Left lung (tissue), 10 donors: ENCODE data around the gene MYG1. TPM values are rescaled to one million over a fixed set of nuclear protein-coding genes. Genes with fewer than 3 reads are reported as not detected.

Experiments used
- ATAC-seq: fragments of 200-7000 bp; cut with Tn5 transposase; one replicate; pipeline ENCODE4 v1.9.1; 2020; ENCODE audit warnings: moderate library complexity
- DNase-seq, 4 donors: peaks; one replicate each; pipeline ENCODE4 v3.0.0-alpha.2; 2013 to 2020
- H3K27ac ChIP-seq, 2 donors: fragments of 200-600 bp; sonication (generic) in 1 of 2; one replicate each; pipeline versions ENCODE4 v1.5.0 to v1.8.0; 2020 to 2021
- H3K27me3 ChIP-seq, 2 donors: fragments of 200-600 bp; sonication (generic) in 1 of 2; one replicate each; pipeline versions ENCODE4 v1.5.0 to v1.8.0; 2020 to 2021
- H3K36me3 ChIP-seq, 2 donors: fragments of 200-600 bp; sonication (generic) in 1 of 2; one replicate each; pipeline versions ENCODE4 v1.5.0 to v1.8.0; 2020 to 2021
- H3K4me1 ChIP-seq, 2 donors: fragments of 200-600 bp; one replicate each; pipeline ENCODE4 v1.8.0; 2021
- H3K4me3 ChIP-seq, 2 donors: fragments of 200-600 bp; sonication (generic) in 1 of 2; one replicate each; pipeline versions ENCODE4 v1.5.0 to v1.8.0; 2020 to 2021; ENCODE audit warnings: mild to moderate bottlenecking in 1 of 2
- H3K9me3 ChIP-seq, 2 donors: fragments of 200-600 bp; sonication (generic) in 1 of 2; one replicate each; pipeline versions ENCODE4 v1.5.0 to v1.8.0; 2020 to 2021
- intact Hi-C, 2 donors: fragments of 100-400 bp; cut with DNase I; formaldehyde crosslinking; loops; one replicate each; pipeline versions ENCODE4 v1.11.2 to v1.14.2; 2022
- polyA plus RNA-seq, 6 donors: library from polyadenylated mRNA; unstranded; fragments of 120-200 nt; gene quantifications; one replicate each; pipeline ENCODE4 v1.2.1, GENCODE V29; 2013; ENCODE audit not compliant: insufficient read length in 6 of 6
- total RNA-seq, 2 donors: library from RNA; stranded (reverse); fragmentation: NEBNext Ultra II Directional; extraction: Animal tissue kit (Norgen Biotek cat#: 25700); gene quantifications; one replicate each; pipeline ENCODE4 v1.2.1, GENCODE V29; 2021
- TF ChIP-seq, protein P1 (sequence below), 2 donors: fragments of 200-600 bp; sonication (generic) in 1 of 2; IDR thresholded peaks; one replicate each; pipeline versions ENCODE4 v1.5.0 to v1.8.0; 2021; ENCODE audit warnings: antibody characterized with exemption in 2 of 2
- donor health status: DM: no; HTN: yes; CAD: no.
- donor health status: DM: no; HTN: no; CAD: no.

Gene MYG1
- total and polyA plus RNA-seq, 8 donors: 27.7 to 51.0 (median 46.7) TPM

- no peaks in the 10 kb centered on the region for H3K27me3 ChIP-seq
- peak in 1 of 4 donors; percentile 55 for DNase-seq
- intact Hi-C loops: no loop called here
- peaks cover 0 to 23% of the 10 kb centered on the region in 2 donors for H3K36me3 ChIP-seq
- H3K9me3 ChIP-seq: no peaks in the 10 kb centered on the region
- TF ChIP-seq, protein P1, sequence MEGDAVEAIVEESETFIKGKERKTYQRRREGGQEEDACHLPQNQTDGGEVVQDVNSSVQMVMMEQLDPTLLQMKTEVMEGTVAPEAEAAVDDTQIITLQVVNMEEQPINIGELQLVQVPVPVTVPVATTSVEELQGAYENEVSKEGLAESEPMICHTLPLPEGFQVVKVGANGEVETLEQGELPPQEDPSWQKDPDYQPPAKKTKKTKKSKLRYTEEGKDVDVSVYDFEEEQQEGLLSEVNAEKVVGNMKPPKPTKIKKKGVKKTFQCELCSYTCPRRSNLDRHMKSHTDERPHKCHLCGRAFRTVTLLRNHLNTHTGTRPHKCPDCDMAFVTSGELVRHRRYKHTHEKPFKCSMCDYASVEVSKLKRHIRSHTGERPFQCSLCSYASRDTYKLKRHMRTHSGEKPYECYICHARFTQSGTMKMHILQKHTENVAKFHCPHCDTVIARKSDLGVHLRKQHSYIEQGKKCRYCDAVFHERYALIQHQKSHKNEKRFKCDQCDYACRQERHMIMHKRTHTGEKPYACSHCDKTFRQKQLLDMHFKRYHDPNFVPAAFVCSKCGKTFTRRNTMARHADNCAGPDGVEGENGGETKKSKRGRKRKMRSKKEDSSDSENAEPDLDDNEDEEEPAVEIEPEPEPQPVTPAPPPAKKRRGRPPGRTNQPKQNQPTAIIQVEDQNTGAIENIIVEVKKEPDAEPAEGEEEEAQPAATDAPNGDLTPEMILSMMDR (IDR thresholded peaks at IDR 0.05): no peak
- H3K4me1 ChIP-seq: peaks cover 16 to 41% of the 10 kb centered on the region in 2 donors
- peak overlapping the region in 1 of 2 donors; percentile 92 for H3K4me3 ChIP-seq
- H3K27ac ChIP-seq: no peak overlapping the region
- ATAC-seq: no peak
Observed at GRCh38 chr12:53253298-53253697, 46.2 kb upstream of the MYG1 start.

DNA sequence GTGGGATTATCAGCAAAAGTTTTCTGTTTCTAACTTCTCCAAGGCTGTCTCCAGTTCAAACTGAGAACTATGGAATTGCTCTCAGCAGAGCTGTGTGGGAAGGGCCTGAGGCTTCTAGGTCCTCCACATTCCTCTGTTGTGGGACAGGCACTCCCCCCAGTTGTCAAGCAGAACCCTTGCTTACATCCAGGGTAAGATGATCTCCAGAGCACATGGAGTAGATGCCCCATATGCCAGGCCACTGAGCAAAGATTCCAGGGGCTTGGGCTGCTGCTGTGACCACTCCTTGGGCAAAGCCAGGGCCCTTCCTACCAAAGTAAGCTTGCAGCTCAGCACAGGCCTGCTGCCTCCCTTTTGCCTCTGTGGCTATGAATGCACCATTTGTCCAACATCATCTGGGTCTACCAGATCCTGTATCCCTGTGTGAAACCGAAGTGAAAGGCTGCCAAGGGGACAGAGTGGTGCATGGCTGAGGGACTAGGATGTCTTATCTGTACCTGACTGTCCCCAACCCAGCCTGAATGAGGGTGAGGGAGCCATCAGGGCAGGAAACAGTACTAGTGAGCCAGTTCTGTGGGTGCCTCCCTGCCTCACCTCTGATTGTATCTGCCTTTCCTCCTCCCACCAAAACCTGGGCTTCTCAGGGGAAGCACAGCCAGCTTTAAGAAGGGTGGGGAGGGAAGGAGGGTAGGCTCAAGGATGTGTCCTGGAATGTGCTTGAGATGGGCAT is 44.5 kb upstream of the MYG1 start:
- Histone ChIP-seq H3K36me3 (peaks cover 0 to 23% of the 10 kb centered on the region in 2 donors), H3K9me3 (no peaks in the 10 kb centered on the region), H3K4me3 (no peak overlapping the region), H3K27me3 (no peaks in the 10 kb centered on the region), H3K27ac (no peak overlapping the region), H3K4me1 (peaks cover 16 to 48% of the 10 kb centered on the region in 2 donors)
- ATAC-seq: no peak
- TF ChIP-seq, protein P1 (IDR thresholded peaks at IDR 0.05): no peak
- peak in 1 of 4 donors; percentile 17 for DNase-seq
- intact Hi-C loops: no loop called here

DNA sequence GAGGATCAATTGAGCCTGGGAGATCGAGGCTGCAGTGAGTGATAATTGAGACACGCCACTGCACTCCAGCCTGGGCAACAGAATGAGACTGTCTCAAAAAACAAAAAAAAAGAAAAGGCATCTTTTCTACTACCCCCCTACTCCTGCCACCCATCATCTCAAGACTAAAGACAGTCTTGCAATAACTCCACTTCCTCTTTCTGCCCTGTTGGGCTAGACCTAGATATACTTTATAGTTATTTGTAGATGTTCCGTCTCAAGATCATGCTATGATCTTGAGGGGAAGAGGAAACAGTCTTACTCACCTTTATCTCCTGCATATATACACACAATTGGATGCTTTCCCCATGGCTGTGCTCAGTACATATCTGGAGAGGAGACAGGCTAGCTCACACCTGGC is 43.5 kb upstream of the MYG1 start:
- H3K4me1 ChIP-seq: peaks cover 13 to 45% of the 10 kb centered on the region in 2 donors
- intact Hi-C loops: no loop called here
- H3K36me3 ChIP-seq: peaks cover 0 to 23% of the 10 kb centered on the region in 2 donors
- DNase-seq (no peak), ATAC-seq (no peak)
- TF ChIP-seq, protein P1 (IDR thresholded peaks at IDR 0.05): no peak
- no peak overlapping the region for H3K27ac ChIP-seq
- no peaks in the 10 kb centered on the region for H3K9me3 ChIP-seq
- H3K4me3 ChIP-seq: no peak overlapping the region
- H3K27me3 ChIP-seq: no peaks in the 10 kb centered on the region

- intact Hi-C loops: no loop called here
- DNase-seq (peak in 1 of 4 donors; percentile 6), ATAC-seq (peak; percentile 91)
- TF ChIP-seq, protein P1 (IDR thresholded peaks at IDR 0.05): no peak
- Histone ChIP-seq H3K27ac (peak overlapping the region in 1 of 2 donors; percentile 28), H3K27me3 (no peaks in the 10 kb centered on the region), H3K9me3 (no peaks in the 10 kb centered on the region), H3K36me3 (peaks cover 0 to 16% of the 10 kb centered on the region in 2 donors), H3K4me3 (no peak overlapping the region), H3K4me1 (peaks cover 0 to 24% of the 10 kb centered on the region in 2 donors)
Observed at GRCh38 chr12:53258541-53259539, 40.7 kb upstream of the MYG1 start.

DNA sequence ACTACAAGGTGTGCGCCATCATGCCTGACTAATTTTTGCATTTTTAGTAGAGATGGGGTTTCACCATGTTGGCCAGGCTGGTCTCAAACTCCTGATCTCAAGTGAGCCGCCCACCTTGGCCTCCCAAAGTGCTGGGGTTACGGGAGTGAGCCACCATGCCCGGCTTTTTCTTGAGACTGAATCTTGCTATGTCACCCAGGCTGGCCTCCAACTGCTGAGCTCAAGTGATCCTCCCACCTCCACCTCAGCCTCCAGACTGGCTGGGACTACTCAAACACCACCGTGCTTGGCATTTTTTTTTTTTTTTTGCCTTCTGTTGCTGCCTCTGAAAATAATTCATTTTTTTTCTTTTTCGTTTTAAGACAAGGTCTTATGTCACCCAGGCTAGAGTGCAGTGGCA is 39.6 kb upstream of the MYG1 start:
- Histone ChIP-seq H3K9me3 (no peaks in the 10 kb centered on the region), H3K4me3 (no peak overlapping the region), H3K27ac (no peak overlapping the region), H3K36me3 (peaks cover 0 to 5% of the 10 kb centered on the region in 2 donors), H3K4me1 (peaks cover 0 to 14% of the 10 kb centered on the region in 2 donors), H3K27me3 (no peaks in the 10 kb centered on the region)
- ATAC-seq (no peak), DNase-seq (peak in 1 of 4 donors; percentile 14)
- intact Hi-C loops: no loop called here
- TF ChIP-seq, protein P1 (IDR thresholded peaks at IDR 0.05): no peak
